Fibroblast of pulmonary artery (primary cell): ENCODE measurements around the gene TOR3A.
"Not testable (repeated sequence)": the region's sequence is repeated elsewhere in the genome, so short reads cannot be mapped to it uniquely, and the experiment has no call there.

Experiments
- DNase-seq: peaks from one replicate; pipeline ENCODE4 v3.0.0-alpha.2; 2010; ENCODE audit warnings: low read depth
- H3K4me3 ChIP-seq: replicated peaks from 2 replicates; pipeline ENCODE4 v1.5.1; 2011; ENCODE audit warnings: low read depth, mild to moderate bottlenecking, control low read depth, low read length, moderate library complexity
- TF ChIP-seq, protein P1 (sequence below): IDR thresholded peaks from 2 replicates; pipeline ENCODE4 v1.5.1; 2011; ENCODE audit warnings: mild to moderate bottlenecking, control low read depth, low read length, inconsistent platforms; ENCODE audit errors: missing control alignments

TOR3A gene

DNA sequence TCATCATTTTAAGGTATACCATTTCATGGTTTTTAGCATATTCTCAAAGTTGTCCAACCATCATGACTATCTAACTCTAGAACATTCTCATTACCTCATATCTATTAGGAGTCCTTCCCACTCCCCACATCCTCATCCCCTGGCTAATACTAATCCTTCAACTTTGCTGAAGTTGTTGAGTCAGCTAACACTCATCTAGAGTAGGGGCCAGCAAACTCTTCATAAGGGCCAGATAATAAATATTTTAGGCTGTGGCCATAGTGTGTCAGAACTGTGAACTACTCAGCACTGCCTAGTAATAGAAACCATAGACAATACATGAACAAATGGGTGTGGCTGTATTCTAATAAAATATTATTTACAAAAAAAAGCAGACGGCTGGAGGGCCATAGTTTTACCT, 43.0 kb downstream of the TOR3A start:
- DNase-seq, result peak; percentile 20
- TF ChIP-seq, protein P1, sequence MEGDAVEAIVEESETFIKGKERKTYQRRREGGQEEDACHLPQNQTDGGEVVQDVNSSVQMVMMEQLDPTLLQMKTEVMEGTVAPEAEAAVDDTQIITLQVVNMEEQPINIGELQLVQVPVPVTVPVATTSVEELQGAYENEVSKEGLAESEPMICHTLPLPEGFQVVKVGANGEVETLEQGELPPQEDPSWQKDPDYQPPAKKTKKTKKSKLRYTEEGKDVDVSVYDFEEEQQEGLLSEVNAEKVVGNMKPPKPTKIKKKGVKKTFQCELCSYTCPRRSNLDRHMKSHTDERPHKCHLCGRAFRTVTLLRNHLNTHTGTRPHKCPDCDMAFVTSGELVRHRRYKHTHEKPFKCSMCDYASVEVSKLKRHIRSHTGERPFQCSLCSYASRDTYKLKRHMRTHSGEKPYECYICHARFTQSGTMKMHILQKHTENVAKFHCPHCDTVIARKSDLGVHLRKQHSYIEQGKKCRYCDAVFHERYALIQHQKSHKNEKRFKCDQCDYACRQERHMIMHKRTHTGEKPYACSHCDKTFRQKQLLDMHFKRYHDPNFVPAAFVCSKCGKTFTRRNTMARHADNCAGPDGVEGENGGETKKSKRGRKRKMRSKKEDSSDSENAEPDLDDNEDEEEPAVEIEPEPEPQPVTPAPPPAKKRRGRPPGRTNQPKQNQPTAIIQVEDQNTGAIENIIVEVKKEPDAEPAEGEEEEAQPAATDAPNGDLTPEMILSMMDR, result no peak
- no peak overlapping the region for H3K4me3 ChIP-seq

DNA sequence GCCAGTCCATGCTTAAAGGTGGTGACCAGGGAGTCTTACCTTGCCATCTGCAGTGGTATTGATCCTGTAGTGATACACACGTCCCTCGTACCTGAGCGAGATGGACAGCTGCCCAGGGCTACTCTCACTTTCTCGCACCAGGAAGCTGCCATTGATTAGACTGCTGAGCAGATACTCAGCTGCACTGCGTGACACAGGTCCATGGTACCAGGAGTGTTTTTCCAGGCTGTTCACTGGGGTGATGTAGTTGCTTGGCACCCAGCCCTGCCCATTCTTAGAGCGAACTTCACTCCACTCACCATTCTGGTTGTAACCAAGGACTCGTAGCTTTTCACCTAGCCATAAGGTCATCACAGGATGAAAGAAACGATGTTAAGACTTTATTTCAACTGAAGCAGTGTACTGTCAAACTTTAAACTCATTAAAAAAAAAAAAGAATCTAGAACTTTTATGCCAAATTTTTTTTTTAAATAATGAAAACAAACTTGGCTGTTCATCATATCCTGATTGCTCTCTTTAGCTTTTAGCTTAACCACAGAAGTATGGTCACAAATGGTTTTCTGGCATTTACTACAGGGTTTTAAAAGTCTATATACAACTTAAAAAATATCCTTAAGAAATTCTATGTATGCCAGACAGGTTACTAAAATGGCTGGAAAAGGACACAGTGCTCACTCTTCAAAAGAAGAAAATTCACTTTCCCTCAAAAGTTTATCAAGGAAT, 44.6 kb downstream of the TOR3A start:
- no peak overlapping the region for H3K4me3 ChIP-seq
- peak; percentile 21 for DNase-seq
- TF ChIP-seq, protein P1, result no peak

DNA sequence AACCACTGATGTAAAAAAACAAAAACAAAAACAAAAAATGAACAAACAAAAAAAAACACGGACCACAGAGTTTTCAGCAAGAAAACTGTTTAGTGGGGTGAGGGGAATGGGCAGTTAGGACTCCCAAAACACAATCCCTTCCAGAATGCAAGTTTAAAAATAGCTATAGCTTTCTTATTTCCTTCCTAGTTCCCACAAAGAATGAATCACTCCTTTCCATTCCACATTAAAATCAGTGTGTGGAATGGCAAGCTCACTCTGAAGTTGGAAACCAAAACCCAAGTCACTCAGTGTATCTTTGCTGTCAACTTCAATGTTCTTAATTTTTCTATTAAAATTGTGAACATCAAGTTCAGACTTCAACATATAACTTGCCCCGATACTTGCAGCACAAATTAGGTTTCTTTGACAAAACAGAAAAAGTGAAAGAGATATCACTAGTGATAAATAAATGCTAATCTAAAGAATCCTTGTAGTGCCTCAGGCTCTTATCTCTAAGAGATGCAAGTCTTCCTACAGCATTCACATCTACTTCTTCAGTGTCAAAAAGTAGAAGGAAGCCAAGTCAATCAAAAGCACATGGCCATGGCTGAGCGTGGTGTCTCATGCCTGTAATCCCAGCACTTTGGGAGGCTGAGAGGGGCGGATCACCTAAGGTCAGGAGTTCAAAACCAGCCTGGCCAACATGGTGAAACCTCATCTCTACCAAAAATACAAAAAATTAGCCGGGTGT, 45.5 kb downstream of the TOR3A start:
- TF ChIP-seq, protein P1, result no peak
- peak; percentile 58 for DNase-seq
- H3K4me3 ChIP-seq, result no peak overlapping the region

DNA sequence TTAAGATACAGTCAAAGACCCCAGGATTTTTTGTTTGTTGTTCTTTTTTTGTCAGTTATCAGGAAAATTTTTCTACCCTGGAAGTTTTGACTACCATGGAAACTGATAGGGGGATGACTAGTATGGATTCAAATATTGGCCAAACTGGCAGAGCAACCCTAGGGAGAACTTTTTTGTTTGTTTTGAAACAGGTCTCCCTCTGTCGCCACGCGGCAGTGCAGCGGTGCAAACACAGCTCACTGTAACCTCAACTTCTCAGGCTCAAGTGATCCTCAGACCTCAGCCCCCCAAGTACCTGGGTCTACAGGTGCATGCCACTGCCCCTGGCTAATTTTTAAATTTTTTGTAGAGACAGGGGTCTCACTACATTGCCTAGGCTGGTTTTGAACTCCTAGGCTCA, 46.6 kb downstream of the TOR3A start:
- H3K4me3 ChIP-seq, result no peak overlapping the region
- TF ChIP-seq, protein P1, result no peak
- no peak for DNase-seq

DNA sequence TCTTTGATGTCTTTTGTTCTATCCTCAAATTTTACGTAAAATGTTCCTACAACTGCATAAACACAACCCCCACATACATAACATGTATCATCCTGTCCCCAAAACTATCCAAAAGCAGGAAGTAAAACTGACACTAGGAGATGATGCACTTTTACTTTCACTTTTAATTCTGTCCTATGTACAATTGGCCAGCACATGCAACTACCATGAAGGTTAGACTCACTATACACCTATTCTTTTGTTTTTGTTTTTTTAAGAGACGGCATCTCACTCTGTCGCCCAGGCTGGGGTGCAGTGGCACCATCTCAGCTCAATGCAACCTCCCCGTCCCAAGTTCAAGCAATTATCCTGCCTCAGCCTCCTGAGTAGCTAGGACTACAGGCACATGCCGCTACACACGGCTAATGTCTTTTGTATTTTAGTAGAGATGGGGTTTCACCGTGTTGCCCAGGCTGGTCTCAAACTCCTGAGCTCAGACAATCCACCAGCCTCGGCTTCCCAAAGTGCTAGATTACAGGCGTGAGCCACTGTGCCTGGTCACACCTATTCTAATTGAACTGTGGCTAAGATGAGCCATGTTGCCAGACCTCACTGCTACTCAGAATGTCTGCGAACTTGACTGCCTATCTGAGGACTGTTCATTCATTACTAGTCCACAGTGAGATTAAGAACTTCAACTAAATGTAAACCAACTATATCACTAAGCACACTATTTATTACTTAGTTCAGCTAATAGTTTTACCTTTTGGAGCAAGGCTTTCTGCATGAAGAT, 48.0 kb downstream of the TOR3A start:
- DNase-seq, result peak; percentile 22
- TF ChIP-seq, protein P1, result no peak

DNA sequence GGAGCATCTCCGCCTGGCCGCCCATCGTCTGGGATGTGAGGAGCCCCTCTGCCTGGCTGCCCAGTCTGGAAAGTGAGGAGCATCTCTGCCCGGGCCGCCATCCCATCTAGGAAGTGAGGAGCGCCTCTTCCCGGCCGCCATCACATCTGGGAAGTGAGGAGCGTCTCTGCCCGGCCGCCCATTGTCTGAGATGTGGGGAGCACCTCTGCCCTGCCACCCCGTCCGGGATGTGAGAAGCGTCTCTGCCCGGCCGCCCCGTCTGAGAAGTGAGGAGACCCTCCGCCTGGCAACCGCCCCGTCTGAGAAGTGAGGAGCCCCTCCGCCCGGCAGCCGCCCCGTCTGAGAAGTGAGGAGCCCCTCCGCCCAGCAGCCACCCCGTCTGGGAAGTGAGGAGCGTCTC, 53.3 kb downstream of the TOR3A start:
- not testable (repeated sequence) for H3K4me3 ChIP-seq, DNase-seq

More for the DNA sequence above, 48.0 kb downstream of the TOR3A start:
- no peak overlapping the region for H3K4me3 ChIP-seq

DNA sequence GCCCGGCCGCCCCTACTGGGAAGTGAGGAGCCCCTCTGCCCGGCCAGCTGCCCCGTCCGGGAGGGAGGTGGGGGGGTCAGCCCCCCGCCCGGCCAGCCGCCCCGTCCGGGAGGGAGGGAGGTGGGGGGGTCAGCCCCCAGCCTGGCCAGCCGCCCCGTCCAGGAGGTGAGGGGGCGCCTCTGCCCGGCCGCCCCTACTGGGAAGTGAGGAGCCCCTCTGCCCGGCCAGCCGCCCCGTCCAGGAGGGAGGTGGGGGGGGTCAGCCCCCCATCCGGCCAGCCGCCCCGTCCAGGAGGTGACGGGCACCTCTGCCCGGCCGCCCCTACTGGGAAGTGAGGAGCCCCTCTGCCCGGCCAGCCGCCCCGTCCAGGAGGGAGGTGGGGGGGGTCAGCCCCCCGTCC, 53.8 kb downstream of the TOR3A start:
- DNase-seq, result not testable (repeated sequence)

More for the DNA sequence above, 53.8 kb downstream of the TOR3A start:
- H3K4me3 ChIP-seq, result not testable (repeated sequence)
